HS-27A (cell line): Measurements from ENCODE around the gene PLEKHD1.

Source experiments
- DNase-seq: peaks from one replicate; pipeline ENCODE4 v3.0.0-alpha.2; 2012; ENCODE audit warnings: low read depth, missing footprints

PLEKHD1 gene

DNA sequence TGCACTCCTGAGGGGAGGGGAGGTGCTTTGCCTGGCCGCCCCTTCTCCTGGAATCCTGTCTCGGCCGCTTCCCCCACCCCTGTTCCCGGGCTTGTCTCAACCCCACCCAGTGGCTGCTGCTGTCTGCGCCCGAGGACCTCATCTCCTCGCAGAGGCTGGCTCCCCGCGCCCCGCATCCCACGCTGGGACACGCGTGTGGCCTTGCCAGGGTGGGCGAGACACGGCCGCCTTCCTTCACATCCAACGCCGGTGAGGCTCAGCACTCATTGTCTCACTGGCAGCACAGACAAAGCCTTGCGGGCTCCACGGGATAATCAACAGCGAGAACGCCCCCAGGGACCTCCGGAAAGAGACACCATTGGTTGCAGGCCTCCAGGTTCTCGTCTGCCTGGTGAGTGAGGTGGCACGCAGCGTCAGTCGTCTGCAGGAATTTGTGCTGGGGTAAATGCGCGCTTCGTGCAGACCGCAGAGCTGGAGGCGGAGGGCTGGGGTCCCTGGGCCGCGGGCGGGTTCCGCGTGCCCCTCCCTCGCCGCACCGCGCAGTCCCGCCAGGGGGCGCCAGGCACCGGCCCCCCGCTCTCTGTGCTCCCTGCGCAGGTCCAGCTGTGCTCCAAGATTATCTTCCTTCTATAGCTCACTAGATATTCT is 63.3 kb downstream of the PLEKHD1 start:
- no peak for DNase-seq

DNA sequence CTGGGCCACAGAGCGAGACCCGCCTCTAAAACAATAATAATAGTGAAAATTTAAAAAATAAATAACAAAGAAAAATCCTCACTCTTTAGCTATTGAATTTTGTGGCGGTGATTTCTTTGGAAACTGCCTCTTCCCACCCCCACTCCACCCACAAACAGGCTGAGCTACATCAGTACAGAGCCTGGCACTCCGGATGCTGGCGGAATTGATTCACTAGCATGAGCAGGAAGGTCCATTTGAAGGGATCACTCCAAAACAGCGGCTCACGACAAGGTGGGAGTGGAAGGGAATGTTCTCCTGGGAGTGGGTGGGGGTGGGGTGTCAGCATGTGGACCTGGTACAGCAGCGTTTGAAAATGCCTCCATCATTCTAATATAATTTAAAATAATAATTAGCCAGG is 64.0 kb downstream of the PLEKHD1 start:
- DNase-seq: no peak

DNA sequence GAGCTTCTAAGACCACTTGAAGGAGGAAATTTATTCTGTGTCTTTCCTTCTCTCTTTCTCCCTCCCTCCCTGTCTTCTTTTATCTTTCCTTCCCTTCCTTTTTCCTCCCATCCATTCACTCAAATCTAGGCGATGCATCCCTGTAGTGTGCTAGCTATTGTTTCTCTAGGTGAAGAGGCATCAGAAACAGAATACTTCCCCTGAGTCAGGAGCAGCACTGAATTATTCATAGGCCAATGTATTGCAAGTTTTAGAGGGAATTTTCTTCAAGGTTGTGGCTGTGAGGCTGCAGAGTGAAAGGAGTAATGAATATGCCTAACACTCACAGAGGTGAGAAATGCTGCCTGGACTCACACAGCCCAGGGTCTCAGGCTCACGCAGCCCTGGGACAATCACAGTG is 67.0 kb downstream of the PLEKHD1 start:
- no peak for DNase-seq

DNA sequence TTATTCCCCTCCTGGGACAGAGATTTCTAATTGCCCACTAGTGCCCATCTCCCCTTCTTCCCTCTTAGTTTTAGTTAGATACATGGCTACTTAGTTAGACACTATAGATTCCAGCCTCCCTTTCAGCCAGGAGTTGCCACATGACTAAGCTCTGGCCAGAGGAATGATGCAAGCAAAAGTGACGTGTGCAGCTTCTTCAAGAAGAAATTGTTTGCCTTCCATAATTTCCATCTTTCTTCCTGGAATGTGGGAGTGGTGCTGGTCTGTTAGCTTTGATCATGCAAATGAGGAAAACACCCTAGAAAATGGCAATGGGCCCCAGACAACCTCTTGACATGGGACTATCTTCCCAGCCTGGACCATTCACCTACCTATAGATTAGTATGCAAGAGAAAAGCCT is 68.7 kb downstream of the PLEKHD1 start:
- no peak for DNase-seq

DNA sequence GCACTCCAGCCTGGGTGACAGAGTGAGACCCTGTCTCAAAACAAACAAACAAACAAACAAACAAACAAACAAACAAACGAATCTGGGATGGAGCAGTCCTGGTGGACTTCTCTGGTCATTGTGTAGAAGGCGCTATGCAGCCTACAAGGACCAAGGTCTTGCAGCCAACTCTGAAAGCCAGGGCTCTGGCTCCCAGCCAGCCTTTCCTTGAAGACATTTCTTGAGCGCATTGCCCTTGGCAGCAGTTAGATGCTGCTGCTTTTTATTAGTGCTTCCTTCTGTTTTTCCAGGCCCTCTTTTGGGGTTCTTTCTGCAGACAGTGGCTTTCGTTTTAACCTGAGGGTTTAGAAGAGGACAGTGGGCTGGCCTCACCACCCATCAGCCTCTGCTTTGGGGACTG is 70.0 kb downstream of the PLEKHD1 start:
- DNase-seq: no peak

DNA sequence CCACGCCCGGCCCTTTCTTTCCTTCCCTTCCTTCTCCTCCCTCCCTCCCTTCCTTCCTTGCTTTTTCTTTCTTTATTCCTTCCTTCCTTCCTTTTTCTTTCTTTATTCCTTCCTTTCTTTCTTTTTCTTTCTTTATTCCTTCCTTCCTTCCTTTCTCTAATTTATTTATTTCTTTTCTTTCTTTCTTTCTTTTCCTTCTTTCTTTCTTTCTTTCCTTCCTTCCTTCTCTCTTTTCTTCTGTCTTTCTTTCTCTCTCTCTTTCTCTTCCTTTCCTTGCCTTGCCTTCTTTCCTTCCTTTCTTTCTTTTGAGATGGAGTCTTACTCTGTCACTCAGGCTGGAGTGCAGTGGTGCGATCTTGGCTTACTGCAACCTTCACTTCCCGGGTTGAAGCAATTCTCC is 74.2 kb downstream of the PLEKHD1 start:
- no peak for DNase-seq

DNA sequence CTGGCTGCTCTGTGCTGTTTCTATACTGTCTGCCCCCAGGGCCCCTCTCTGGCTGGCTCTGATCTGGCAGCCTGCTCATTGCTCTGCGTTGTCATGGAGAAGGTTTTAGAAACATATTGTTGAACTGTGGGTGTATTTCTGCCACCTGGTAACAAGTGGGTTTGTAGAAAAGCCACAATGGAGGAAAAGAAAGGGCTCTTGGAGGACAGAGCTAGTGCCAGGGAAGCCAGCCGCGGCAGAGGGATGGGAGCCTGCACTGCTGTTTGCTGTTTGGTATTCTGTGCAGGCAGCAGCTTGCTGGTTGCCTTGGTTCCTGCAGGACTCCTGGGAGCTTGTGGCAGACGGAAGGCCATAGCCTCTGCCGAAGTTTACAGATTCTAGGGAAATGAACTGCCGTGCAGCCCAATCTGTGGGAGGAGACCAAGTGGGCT is 75.1 kb downstream of the PLEKHD1 start:
- no peak for DNase-seq

DNA sequence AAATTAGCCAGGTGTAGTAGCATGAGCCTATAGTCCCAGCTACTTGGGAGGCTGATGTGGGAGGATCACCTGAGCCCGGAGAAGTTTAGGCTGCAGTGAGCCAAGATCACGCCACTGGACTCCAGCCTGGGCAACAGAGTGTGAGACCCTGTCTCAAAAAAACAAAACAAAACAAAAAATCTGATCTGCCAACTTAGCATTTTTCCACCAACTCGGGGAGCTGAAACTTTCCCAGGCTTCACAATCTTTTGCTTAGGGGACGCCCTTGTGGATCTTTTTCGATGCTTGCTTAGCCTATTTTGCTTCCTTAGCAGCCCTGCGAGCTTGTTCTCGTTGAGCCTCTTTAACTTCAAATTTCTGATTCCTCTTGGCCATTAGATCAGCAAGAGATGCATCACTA is 76.3 kb downstream of the PLEKHD1 start:
- DNase-seq: no peak

DNA sequence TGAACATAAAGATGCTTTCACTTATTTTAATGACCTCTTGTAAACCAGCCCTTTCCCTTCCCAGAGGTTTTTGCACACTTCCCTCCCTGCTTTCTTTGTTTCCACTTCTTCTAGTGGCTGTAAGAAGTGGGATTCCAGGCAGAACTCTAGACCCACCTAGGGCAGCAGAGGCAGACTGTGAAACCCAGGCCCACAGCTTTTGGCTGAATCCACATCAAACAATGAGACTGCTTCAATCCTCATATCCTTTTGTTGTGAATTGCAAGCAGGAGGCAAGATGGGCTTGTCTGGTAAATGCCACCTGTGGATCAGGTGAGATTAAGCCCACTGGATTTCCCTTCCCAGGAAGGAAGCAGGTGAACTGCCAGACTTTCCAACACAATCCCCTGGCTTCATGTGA is 77.4 kb downstream of the PLEKHD1 start:
- DNase-seq: no peak

DNA sequence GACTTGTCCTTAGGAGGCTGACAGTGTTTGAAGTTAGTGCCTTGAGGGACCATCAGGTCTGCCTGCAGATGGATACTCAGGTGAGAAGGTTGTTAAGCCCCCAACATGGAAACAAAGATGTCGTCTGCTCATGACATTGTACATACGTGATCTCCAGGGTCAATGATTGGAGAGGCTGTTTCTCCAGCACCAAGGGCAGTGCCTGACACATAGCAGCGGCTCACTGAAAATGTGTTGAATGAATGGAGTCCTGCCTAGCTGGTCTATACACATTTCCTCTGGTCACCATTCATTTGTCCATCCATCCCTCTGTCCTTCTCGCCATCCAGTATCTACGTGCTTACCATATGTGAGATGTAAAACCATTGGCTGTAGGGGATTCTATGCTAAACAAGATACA is 83.0 kb downstream of the PLEKHD1 start:
- DNase-seq: no peak

DNA sequence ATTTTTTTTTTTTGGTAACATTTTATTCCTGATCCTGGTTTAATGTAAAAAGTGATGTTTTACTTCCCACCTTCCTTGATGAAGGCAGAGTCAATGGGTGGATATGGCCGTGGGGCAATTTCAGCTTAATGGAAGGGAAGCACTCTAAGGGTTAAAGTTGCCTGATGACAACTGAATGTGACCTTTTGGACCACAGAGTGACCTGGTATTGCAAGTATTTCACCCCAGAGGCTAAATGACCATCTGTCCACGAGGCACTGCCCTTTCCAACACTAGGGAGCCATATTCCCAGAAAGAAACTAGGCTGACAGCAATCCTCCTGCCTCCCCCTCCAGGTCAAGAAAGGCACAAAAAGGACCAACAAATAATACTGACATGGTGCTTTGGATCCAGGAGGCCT is 85.3 kb downstream of the PLEKHD1 start:
- no peak for DNase-seq

DNA sequence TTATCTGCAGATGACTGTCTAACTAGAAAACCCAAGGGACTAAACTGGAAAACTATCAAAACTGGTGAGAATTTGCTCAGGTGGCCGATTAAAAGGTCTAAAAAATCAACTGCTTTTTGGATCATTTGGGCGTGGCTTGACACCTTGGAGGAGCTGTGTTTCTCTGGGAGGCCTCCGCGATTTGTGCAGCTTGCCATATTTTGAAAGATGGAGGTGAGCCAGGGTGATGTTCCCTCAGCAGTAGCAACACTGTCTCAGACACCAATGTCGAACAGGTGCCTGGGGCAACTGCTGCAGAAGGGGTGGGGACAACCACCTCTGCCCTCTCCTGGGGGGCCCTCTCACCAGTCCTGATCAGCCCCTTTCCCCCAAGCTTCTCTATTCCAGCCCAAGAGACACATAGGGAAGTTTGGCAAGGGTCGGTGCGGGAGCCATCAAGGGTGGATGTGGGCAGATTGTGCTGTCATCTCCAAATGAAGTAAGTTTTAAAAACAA is 86.4 kb downstream of the PLEKHD1 start:
- DNase-seq: no peak

DNA sequence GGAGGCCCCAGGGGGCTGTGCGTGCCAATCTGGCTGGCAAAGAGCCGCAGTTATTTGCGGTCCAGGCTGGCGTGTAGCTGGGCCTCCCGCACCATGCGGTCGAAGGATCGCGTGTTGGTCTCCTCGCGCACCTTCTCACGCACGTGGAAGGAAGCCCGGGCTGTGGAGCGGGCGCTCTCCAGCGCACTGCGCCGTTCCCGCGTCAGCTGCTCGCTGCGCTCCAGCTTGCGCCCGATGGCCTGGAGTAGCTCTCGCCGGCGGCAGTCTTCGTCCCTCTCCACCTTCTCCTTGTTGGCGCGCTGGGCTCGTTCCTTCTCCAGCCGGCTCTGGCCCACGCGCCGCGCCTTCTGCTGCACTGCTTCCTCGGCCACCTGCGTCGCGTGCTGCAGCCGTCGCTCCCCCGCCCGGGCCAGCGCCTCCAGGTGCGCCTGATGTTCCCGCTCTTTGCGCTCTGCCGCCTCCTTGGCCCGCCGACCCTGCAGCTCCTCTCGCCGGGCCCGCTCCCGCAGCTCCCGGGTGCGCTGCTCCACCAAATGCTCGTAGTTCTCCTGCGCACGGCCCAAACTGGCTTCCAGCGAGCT is 87.0 kb downstream of the PLEKHD1 start:
- DNase-seq: no peak

DNA sequence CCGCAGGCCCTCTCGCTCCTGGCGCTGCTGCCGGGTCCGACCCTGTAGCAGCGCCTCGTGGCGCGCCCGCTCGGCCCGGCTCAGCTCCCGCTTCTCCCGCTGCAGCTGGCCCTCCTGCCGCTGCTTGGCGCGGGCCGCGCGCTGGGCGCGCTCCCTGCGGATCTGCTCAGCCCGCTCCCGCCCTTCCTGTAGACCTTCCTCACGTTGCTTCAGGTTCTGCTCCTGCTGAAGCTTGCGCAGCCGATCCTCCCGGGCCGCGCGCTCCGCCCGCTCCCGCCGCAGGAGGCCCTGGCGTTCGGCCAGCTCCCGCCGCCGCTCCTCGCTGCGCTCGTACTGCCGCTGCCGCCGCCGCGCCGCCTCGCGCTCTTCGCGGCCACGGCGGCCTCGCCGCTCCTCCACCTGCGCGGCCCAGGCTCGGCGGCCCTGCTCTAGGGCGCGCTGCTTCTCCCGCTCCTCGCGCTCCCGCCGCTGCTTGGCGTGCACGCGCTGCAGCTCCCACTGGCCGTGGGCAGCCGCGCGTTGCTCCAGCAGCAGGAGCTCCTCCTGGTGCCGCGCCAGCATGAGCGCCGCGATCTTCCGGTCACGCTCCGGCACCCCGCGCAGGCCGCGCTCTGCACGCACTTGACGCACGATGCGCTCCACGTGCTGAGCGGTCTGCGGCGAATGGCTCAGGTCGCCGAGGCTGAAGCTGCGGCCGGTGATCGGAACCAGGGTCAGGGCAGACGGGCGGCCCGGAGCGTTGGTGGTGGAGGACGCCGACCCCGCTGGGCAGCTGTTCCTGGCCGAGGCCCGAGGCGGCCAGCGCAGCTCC is 87.7 kb downstream of the PLEKHD1 start:
- DNase-seq: no peak

DNA sequence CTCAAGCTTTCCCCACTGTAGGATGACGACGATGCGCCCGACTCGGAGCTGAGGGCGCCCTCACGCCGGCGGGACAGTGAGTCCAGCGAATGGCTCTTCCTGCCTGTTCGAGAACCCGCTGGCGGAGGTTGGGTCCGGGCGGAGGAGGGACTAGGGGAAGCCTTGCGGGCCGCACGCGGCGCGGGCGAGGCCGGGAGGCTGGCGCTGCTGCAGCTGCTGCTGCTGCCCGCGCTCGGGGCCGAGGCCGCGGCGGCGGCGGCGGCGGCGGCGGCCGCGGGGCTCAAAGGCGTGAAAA is 88.3 kb downstream of the PLEKHD1 start:
- DNase-seq: no peak

DNA sequence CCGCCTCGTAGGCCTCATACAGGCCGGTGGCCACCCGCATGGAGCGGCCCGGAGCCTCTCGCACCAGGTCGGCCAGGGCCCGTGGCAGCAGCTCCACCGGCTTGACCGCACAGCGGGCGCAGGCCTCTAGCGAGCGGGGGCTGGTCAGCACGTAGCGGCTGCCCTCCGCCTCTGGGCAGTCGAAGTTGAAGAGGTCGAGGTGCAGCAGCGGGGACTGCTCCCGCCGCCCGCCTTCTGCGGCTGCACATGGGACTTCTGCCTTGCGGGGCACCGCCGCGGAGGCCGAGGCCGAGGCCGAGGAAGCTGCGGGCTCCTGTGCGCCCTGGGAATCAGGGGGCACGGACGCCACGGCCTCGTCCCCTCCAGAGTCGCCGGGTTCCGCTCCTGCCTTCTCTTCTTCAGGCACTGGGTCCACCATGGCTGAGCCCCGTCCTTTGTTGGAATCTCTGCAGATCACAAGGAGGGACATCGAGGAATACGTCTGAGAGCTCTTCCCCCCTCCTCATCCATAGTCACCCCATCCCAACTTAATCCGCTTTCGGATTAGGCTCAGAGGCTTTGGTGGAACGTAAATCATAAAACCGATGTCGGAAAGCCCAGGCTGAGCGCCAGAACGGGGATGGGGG is 88.8 kb downstream of the PLEKHD1 start:
- DNase-seq: no peak

DNA sequence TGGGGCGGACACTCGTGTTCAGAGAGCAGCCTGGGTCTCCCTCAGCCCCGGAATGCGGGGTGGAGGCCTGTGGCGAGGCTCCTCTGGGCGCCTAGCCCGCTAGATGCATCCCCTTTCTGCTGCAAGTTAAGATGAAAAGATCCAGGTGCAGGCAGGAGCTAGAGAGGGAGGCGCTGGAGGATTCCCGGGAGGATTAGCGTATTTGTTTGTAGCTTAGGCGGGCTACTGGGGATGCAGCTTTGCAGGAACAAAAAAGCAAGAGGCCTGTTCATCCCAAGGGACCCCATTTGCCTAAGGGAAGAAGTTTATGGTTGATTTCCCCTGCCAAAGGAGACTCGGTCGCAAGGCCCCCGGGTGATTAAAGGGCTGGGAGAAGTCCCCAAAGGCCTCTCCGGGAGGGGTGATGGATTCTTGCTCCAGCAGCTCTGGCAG is 89.3 kb downstream of the PLEKHD1 start:
- DNase-seq: no peak

DNA sequence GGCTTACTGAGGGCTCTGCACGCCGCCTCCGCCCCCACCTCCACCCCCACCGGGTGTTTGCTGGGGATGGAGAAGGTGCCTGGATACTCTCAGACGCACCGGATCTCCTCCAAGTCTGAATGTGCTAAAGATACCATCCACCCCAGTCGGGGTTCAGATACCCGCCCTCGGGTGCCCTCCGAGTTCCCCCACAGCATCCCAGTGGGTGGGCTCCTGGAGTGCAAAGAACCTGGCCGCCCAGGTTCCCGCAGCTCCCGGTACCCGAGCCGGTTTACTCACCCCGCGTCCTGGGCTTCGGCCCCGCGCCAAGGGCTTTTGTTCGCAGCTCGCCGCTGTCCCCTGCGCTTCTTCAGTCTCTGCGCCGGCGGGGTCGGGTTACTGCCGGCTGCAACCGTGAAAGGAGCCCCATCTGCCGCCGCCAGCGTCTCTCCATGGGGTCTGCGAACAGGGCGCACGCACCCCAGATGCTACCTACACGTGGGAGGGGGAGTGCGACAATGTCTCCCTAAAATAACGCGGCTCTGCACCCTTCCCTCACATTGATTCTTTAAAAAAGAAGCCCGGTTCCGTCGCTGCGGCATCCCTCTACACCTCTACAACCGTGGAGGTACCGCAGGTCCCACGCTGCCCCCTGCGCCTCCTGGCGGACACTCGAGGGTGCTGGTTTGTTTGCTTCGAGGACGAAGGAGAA is 89.9 kb downstream of the PLEKHD1 start, which contains the start of gene CCDC177:
Gene CCDC177, minus strand, starts transcription at position 609 of the 691 bp plus-strand sequence. CDS start 1,249 bp downstream, outside the sequence.
- DNase-seq: peak; percentile 26

DNA sequence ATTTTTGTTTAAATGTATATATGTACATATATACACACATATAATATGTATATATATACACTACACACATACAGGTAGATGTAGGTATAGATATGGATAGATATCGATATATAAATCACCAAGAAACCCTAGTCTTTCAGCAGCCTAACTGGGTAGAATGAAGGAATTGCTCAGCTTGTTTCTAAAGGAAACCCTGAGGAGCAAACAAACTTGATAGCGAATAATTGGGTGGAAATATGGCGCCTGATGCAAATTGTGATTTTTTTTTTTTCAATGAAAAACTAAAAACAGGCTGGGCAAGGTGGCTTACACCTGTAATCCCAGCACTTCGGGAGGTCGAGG is 90.4 kb downstream of the PLEKHD1 start:
- no peak for DNase-seq

DNA sequence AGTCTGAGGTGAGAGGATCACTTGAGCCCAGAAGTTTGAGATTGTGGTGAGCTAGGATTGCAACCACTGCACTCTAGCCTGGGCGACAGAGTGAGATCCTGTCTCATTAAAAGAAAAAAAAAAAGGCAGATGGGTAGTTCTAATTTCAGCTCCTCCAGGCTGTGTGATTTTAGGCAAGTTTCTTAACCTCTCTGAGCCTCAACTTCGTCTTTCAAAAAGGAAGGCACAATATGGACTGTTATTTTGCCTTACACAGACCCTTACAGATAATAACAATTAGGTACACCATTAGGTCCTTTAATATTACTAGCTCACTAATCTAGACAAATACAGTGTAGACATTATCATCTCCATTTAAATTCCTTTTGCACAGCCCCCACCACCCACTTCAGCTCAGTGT is 94.9 kb downstream of the PLEKHD1 start:
- no peak for DNase-seq

DNA sequence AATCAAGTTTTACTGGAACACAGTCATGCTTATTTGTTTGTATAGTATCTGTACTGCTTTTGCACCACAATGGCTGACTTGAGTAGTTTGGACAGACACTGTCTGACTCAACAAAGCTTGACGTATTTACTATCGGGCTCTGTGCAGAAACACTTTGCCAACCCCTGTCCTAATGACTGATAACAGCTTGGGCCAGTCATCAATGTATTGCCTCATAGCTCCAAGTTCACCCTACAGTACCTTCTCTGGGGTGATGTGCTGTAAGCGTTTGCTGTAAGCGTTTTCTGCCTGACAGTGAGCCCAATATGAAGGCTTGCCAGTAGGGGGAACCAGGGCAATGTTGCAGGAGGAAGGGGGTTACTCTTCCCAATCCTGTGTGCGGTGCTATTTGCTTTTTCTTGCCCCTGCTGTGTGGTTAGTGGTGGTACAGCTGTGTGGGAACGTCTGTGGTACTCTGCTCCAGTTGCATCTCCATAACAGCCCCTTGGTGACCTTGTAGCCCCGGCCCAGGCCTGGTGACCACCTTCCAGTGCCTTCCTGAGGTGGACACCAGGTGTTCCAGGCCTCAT is 95.6 kb downstream of the PLEKHD1 start:
- no peak for DNase-seq
